Astrocyte of the hippocampus (primary cell): ENCODE results near the gene GGA3.
A peak's percentile ranks its signal among the peaks of the same experiment; 100 is the strongest.
"Not testable (repeated sequence)": the region's sequence is repeated elsewhere in the genome, so short reads cannot be mapped to it uniquely, and the experiment has no call there.

ENCODE experiments used
- DNase-seq: peaks from one replicate; pipeline ENCODE4 v3.0.0; 2011; ENCODE audit warnings: low read depth, low spot score

Gene GGA3

DNA sequence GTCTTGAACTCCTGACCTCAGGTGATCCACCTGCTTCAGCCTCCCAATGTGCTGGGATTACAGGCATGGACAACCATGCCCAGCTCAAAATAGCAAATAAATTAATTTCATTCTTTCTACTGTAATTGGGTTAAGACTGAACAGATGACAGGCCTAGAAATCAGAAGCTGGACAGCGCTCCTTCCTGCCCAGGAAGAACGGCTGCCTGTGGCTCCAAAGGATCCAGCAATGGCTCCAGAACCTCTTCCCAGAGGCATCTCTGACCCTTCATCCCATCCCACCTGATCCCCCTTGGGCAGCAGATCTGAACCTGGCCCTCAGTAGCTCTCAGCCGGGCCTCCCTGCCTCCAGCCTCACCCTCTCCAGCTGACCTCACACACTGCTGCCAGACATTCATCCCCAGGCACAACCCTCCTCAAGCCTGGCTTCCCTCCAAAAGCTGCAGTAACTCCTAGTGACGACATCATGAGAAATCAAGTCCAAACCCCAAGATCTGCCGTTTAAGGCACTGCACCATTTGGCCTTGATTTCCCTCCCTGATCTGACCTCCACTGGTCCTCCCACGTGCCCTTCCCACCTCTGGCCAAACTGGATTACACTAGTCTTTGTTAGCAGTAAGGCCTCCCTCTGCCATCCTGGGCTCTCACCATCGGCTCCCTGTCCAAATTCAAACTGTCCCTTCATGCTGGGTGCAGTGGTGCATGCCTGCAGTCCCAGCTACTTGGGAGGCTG is 12.7 kb upstream of the GGA3 start:
- DNase-seq = peak; percentile 47

DNA sequence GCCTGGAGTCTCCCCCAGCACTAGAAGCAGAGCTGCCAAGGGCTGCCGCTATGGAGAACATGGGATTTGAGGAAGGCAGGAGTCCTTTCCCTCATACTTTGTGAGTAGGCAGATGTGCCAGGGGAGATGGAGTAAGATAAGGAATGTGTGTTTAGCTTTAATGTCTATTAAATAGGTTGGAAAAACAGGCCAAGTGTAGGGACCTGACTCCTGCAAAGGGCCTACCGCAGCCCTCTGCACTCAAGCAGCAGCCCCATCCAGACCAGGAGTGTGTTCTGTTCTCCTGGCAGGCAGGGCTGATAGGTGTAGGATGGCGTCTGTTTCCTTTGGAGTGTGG is 11.4 kb upstream of the GGA3 start:
- no peak for DNase-seq

DNA sequence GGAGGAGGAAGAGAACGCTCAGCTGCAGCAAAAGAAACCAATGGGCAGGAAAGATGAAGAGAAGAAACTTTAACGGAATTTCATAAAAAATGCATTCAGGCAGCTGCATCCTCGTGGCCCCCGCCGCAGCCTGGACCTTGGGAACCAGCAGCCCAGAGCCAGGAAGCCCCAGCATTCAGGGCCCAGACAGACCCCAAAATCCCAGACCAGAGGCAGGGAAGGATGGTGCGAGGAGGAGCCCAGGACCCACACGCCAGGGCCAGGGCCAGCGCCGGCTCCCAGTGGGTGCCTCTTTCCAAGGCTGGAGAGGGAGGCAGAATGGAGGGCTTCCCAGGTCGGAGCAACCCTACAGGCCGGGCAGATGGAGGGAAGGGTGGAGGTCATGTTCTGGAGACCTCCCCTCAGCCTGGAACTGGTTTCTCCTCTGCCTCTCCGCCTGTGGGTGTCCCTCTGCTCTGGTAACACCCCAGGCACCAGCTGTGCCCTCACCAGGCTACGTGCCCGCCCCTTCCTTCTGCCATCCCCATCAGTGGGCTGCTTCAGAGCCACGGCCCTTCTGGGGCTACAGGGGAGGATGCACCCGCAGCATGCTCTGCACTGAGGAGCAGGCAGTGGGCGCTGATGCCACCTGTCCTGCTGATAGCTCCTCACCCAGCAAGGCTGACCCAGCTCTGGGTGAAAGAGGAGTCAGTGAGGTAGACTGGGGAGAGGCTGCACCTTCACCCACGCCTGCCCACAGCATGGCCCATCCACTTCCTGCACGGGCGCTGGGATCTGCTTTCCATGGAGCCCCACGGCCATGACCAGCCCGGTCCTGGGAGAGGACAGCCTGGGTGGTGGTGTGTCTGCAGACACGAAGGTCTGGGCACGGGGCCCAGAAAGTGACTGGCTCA is 10.8 kb upstream of the GGA3 start:
- DNase-seq = peak; percentile 75

DNA sequence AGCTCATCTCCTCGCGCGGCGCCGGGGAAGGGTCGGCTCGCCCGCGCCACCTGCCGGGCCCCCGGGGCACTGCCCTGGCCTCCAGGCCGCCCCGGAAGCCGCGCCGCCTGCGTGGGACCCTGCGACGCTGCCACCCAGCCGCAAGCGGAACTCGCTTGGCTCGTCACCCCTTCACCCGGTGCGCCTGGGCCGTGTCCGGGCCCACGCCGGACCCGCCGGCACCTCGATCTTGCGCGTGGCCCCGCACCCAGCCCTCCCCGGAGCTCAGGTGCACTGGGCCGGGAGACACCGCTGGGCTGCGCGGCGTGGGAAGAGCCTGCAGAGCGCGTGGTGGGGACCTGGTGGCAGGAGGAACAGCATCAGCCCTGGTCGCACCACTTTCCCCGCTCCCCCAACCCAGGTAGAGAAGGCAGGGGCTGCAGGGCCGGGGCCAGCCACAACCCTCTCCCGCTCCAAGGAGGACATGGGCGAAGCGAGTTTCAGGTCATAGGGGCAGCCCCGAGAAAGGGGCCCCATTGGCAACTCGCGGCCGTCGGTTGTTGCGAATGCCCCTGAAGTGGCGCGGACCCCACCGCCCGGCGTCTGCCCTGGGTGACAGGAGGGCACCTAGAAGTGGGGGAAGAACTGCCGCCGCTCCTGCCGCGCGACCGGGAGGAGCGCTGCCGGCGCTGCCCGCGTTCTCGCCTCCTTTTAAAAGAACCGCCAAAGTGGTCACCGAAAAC is 10.0 kb upstream of the GGA3 start:
- peak; percentile 92 for DNase-seq

DNA sequence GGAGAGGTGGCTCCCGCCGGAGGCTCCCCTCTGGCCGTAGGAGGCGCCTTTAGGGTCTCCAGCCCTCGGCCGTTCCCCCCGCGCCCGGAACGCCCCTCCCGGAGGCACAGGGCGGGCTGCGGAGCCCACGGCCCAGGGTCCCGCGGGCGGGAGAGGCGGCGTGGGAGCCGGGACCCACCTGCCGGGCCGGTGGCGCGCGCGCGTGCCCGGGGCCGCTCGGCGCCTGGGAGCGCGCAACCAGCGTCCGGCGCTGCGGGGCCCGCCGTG is 9.5 kb upstream of the GGA3 start, which contains the start of gene MIF4GD:
Gene MIF4GD (minus strand): TSS at position 266 of the 267 bp plus-strand sequence. CDS start 1,036 bp downstream, outside the sequence.
- no peak for DNase-seq

DNA sequence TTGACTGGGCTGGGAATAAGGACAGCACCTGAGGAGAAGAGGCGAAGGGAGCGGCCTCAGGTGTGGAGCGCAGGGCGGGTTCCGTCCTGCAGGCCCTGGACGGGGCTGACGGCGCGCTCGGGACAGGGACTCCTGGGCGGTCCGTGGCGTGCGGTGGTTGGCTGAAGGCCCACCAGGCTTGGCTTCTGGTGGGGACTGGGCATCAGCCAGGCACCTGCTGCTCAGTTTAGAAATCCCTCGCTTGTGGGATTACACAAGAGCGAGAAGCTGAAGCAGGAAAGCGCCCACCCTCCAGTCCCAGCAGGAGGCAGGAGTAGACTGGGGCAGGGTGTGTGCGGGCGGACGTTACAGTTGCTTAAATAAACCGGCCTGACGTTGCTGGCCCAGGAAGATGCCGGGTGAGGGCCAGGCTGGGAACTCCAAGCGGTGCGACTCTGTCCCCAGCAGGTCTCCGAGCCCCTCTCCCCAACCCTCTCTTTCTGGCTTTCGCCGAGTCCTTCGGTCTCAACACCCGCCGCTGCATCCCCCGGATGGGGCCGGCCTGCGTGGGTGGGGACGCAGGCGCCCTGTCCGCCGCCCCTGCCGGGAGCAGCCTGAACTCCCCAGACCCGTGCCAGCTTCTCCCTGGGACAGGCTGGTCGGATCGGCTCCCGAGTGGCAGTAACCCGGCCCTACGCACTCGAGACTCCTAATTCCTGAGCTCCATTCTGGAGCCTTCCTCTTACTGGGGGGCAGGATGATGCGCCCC is 9.0 kb upstream of the GGA3 start:
- peak; percentile 81 for DNase-seq

DNA sequence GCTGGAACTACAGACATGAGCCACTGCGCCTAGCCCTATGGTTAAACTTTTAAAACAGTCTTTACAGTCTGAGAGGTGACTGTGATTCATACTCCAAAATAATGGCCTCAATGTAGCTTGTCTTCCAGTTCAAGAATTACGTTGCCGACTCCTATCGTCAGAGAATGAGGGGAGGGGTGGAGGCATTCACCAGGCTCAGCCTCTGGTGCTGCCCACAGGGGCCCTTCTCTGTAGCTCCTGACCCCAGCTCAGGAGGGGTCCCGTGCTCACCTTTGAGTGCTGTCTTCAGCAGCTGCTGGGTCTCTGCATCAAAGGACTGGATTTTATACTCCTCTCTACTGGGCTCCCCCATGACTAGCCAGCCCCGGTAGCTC is 8.4 kb upstream of the GGA3 start:
- DNase-seq = peak; percentile 19

DNA sequence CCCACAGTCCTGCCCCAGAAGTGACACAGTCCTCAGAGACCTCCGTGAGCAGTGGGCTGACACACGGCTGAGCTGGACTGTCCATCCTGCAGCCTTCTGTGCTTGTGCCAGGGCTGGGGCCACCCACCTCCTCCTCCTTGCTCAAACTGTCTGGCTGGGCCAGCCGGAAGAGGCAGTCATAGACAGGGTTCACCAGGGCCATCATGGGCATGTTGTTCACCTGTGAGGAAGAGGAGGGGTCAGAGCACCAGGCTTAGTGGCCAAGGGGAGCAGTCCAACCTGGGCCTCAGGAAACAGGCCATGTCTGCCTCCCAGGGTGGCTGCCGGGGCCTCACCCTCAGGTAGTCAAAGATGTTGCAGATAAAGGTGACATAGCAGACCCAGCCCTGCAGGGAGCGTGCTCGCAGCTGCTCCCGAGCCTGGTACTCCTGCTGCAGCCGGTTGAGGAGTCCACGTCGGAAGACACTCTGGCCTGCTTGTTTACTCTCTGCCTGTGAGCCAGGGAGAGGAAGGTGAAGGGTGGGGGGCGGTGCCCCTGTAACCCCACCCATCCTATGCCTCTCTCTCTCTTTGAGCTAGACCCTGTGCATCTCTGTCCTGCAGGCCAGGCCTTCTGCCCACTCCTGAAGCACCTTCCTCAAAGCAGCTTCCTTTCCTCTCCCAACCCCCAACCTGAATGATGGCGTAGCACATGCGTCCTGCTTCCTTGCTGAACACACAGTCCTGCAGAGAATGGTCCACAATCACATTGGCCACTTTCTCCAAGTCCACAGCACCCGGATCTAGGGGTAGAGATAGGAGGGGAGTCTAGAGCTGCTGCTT is 6.2 kb upstream of the GGA3 start:
- no peak for DNase-seq

DNA sequence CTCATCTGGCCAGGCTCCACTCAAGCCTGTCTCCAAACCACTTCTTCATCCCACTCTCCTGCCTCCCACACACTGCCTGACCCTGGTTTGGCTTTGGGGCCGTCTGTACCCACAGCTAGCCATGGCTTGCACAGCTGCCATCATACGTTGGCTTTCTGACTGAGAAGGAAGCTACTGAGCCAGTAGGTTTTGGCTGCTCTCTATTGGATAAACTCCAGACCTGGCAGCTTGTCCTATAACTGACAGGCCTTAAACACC is 5.7 kb upstream of the GGA3 start:
- no peak for DNase-seq

DNA sequence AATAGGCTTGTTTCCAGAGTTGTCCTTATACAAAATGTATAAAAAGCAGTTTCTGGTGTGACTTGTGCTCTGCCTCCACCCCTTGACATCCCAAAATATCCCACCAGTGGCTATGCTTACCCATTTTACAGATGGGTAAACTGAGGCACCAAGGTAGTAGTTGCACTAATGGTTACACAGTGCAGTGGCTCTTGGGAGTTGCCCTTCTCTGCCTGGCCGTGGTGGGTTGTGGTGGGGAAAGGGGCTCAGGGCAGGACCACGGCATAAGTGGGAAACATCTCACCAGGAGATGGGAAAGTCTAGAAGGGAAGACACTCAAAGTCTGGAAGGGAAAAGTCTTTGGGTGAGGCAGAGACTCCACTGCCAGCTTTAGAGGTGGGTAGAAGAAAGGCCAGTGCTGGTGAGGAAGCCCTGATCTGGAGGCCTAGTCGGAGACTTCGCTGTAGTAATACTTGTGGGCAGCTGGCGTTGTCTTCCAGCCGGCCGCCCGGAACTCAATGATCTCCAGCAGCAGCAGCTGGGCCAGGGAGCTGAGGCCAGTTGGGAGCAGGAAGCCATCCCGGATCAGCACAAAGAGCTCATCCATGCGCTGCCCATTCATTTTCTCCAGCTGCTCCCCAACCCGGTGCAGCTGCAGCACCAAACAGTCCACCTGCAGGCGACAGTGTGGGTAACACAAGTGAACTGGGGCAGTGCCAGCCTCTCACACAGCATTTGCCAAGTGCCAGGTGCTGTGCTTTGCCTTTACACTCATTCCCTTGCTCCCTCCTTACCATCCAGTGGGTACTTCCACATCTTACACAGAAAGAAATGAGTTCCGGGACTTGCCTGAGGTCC is 5.1 kb upstream of the GGA3 start:
- DNase-seq = no peak

DNA sequence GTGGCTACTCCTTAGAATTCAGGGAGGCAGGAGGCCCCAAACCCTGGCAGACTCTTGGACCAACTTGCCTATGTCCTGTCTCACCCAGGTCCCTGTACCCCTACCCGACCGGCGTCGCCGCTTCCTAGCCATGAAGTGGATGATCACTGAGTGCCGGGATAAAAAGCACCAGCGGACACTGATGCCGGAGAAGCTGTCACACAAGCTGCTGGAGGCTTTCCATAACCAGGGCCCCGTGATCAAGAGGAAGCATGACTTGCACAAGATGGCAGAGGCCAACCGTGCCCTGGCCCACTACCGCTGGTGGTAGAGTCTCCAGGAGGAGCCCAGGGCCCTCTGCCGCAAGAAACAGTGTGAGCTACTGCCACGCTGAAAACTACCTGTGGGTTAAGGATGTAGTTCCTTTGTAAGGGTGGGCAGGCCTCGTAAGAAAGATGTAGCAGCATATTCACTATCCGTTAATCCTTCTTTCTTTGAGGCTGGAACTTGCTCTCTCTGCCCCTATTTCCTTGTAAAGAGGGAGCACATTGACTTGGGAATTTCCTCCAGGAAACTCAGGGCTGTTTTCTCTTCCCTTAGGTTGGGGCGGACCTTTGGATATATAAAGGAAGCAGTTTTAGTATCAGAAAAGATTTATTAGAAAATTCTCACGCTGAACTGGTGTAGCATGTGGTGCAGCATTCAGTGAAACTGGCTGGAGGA is 4.4 kb upstream of the GGA3 start:
- DNase-seq = no peak

DNA sequence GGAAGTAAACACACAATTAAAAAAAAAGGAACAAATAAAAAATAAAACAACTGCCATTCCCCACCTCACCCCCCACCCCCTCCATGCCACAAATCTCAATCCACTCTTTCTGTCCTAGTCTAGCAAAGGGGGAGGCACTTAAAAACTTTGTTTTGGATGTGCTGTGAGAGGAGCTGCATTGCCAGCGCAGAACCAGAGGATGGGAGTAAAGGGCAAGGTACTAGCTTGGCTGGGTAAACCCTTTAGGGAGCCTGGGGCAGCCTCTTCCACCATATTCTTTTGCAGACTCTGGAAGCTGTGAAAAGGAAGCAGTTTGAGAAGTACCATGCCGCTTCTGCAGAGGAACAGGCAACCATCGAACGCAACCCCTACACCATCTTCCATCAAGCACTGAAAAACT is 1.6 kb upstream of the GGA3 start:
- DNase-seq = no peak

DNA sequence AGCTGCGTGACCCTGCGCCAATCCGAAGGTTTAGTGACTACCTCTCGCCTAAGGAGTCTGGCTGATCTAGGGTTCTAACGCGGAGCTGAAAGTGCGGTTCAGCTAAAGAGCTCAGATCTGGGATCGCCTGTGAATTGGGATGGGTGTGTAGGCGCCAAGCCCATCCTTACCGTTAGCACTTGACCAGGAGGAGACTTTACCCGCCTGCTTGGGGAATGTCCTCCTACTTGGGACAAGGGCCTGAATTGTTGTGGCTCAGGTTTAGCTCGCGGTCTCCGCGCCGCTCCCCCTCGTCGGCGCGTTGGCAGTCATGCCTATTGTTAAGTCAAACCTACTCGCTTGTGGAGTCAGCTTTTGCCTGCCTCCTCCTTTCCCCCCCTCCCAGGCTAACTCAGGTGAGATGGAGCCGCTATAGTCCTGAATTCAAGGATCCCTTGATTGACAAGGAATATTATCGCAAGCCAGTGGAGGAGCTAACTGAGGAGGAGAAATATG is 753 bp upstream of the GGA3 start:
- no peak for DNase-seq

DNA sequence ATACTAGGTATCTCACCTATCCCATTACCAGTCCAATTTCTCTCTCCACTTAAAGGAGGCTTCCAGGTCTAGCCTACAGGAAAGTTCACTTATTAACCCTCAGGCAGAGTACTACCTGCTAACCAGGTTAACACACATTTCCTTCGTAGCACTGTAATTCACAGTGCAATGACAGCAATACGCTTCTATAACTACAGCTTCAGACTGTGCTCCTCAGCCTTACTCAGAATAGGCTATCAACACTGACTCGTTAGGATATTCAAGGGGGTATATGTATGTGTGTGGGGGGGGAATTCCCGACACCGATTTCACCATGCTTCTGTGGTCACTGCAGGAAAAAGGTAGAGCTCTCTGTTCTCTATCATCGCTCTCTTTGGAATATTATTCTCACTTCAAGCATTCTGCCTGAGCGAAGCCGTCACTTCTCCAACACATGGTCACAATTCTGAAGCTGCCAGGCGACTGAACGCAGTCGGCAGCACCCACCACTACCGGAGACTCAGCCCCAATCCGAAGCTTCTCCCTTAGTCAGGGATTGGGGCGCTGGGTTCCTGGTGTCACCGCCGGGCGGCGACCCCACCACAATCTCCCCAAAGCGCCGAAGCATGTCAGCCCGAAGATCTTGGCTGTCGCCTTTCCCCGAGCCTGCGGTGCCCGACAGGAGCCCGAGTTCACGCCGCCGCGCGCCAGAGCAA is 618 bp downstream of the GGA3 start:
- no peak for DNase-seq

DNA sequence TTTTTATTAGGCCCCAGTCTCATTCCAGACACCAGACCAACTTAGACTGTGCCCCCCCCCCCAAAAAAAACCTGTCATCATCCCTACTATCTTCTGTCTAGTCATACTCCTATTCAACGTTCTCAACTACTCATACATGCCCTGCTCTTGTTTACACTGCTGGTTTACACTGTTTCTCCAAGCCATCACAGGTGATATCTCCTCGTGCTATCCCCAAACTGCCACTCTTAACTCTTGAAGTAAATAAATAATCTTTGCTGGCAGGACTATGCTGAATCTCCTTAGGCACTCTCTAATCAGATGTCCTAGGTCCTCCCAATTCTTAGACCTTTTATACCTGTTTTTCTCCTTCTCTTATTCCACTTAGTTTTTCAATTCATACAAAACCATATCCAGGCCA is 4.2 kb downstream of the GGA3 start:
- not testable (repeated sequence) for DNase-seq

DNA sequence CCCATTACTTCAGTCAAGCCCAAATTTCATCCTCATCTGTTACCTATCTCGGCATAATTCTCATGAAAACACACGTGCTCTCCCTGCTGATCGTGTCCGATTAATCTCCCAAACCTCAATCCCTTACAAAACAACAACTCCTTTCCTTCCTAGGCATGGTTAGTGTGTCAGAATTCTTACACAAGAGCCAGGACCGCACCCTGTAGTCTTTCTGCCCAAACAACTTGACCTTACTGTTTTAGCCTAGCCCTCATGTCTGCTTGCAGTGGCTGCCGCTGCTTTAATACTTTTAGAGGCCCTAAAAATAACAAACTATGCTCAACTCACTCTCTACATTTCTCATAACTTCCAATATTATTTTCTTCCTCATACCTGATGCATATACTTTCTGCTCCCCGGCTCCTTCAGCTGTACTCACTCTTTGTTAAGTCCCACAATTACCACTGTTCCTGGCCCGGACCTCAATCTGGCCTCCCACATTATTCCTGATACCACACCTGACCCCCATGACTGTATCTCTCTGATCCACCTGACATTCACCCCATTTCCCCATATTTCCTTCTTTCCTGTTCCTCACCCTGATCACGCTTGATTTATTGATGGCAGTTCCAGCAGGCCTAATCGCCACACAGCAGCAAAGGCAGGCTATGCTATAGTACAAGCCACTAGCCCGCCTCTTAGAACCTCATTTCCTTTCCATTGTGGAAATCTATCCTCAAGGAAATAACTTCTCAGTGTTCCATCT is 5.3 kb downstream of the GGA3 start:
- DNase-seq = not testable (repeated sequence)

DNA sequence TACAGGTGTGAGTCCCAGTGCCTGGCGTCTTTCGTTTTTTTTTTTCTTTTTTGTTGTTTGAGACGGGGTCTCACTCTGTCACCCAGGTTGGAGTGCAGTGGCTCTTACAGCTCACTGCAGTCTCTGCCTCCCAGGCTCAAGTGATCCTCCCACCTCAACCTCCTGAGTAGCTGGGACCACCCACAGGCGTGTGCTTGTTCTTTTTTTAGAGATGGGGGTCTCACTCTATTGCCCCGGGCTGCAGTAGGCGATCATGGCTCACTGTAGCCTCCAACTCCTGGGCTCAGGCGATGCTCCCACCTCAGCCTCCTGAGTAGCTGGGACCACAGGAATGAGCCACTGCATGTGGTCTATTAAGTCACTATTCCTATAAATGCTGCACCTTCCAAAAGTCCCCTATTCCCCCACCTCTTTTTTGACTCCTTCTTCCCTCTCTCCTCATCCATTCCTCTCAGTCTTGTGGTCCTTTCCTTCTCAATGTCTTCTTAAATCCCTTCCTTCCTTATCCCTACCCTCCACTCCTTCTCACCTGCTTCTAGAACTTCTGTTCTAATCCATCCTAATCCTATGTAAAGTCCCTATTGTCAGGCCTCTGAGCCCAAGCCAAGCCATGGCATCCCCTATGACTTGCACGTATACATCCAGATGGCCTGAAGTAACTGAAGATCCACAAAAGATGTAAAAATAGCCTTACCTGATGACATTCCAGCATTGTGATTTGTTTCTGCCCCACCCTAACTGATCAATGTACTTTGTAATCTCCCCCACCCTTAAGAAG is 9.2 kb downstream of the GGA3 start:
- no peak for DNase-seq
